GM18873 (cell line): ENCODE measurements around the gene NCKAP5.

Source experiments
- ATAC-seq: cut with Tn5 transposase; IDR thresholded peaks from one replicate; pipeline ENCODE4 v1.9.1; 2021; ENCODE audit warnings: mild to moderate bottlenecking, moderate library complexity, moderate number of reproducible peaks; ENCODE audit not compliant: unreplicated experiment, low FRiP score

The NCKAP5 gene

DNA sequence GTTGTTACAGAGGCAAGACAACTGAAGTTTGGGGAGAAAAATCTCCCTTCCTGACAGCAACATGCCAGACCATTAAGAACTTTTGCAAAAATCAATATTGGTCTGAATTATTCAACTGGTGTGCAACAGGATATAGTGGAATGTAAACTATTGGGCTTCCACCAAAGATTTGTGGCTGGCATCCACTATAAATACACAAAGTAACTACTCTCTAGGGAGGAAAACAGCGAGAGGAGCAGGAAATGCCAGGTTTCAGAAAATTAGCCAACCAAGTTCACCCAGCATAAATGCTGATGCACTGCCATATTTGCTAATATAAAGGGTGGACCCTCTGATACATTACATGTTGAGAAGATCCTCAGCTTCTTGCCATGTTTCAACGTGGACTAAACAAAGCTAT is 630.6 kb downstream of the NCKAP5 start:
- ATAC-seq, result no peak

DNA sequence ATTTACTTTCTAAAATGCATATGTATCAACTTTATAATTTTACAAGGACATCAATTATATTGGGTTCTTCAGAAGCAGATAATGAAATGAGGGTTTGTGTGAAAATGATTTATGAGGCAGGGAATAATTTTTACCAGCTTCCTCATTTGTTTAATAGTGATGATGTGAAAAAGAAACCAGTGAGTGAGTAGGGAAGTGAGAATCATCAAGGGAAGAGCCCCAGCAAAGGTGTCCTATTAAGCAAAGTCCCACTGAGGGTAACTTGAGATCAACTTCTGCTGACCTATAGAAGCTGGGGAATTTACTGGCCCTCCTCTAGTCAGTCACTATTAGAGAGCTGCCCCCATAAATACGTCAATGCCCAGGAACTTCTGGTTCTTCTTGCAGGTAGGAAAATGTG is 631.5 kb downstream of the NCKAP5 start:
- ATAC-seq, result no peak

DNA sequence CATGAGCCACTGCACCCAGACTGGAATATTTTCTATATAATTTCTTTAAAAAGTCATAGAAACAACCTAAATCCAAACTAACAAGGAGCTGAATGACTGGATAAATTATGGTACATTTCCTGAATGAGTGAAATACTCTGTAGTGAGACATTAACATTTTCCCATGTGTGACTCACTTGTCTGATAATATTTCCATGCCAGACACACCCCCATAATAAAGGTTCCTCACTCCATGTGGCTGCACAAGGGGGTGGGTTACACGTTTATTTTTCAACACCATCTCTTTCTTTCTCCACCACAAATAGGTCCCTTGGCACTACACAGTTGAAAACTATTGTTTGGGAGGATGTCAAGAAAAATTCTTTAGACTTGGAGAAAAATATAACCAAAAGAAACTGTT is 632.0 kb downstream of the NCKAP5 start:
- ATAC-seq, result no peak

DNA sequence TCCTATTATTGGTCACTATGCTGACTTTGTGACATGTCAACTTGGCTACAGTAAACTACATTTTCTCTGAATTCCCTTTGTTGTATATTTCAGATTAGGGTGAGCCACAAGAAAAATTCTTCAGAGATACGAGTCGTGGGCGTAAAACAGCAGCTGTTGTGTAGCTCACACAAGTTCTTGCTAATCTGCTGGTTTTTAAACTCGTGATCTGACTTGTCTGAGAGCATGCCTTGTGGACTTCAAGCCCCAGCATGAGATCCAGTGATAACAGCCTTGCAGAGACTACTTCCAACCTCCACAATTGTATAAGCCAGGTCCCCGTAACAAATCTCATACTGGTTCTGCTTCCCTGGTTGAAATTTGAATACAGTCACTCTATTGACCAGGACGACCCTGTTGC is 638.5 kb downstream of the NCKAP5 start:
- no peak for ATAC-seq

DNA sequence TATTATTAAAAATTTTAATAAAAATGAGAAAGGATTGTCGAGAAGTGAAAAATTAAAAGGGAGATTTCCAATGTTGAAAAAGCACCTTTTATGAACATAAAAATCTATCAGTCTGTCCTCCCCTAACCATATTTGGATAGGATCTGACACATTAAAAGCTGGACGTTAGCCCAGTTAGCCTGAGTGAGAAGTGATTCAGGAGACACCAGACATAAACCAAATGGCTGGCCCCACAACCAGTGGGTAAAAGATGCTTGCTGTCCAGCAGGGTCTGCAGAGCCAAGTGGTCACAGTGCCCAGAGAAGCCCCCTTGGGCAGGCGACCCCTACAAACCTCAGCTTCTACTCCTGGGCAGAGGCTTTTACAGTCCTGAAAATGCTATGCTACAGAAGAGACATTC is 644.5 kb downstream of the NCKAP5 start:
- no peak for ATAC-seq

DNA sequence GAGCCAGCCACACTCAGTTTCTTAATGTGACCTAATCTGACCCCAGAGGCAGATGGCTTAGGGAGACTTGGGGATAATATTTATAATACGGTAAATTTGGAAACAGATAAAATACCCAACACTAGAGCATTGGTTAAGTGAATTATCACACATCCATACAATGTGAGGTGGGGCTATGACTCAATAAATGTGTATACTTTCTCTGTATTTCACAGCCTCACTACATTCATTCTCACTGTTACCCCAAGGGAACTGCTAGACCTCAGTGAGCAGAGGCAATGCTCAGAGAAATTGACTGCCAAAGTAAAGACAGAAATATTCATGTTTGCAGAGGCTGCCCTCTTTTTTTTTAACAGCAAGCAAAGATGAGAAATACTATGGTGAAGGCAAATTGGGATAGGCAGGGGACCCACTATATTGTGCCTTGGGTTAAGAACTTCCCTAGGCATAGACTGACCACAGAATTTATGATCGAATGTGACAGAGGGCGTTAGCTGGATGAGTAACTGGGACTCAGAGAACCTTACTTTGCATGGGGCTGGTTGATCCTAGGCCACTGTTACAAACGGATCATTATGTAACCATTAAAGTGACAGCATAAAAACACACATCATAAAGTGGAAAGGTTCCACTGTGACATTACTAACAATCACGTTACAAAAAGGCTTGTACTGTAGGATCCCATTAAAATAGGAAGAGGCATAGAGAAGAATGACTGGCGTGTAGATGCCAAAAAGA is 652.3 kb downstream of the NCKAP5 start:
- ATAC-seq, result no peak

DNA sequence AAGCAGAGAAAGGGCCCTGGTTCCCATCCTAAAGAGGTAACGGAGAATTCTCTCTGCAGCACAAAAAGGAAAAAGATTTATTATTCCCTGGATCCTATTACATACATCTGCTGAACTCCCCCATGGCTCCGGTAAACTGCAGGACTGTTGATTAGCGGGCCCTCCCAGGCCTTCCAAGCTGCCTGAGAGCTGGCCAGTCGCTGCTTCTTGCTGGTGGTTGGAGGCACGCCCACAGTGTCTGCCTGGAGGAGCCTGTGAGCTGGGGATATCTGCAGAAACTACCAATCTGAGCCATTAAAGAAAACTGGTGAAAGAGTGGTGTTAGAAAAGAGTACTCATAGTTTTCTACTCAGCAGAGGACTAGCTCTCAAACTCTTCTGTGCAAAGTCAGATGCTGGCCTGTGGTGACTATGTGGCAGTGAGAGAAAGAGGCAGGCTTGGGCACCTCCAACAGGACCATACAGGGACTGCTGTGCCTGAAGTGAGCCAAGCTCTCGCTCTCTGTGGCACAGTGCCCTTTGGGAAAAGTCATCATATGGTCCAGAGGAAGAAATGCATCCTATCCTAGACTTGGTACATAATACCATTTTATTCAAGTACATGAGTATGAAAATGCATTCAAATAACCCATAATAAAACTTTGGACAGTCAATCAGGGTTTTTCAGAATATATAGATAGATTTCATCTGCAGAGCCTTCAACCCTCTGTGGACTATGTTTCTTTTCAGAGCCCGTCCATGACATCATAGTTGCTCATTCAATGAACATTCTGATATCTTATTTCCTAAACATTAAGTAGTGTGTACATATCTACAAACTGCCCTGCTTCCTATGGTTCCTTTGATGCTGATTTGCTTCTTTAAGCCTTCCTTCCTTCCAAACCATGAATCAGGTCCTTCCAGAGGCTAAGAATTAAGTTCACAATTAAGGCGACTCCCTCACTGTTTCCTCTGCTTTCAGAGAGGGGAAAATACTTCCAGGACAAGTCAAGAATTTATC is 656.2 kb downstream of the NCKAP5 start:
- no peak for ATAC-seq

DNA sequence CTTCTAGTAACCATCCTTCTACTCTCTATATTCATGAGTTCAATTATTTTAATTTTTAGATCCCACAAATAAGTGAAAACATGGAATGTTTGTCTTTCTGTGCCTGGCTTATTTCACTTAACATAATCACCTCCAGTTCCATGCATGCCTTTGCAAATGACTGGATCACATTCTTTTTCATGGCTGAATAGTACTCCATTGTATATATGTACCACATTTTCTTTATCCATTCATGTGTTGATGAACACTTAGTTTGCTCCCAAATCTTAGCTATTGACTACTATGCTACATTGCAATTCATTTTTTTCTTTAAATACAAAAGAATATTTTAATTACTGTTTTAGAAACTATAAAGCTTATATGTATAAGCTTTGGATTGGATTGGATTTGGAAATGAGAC is 657.8 kb downstream of the NCKAP5 start:
- ATAC-seq, result no peak

DNA sequence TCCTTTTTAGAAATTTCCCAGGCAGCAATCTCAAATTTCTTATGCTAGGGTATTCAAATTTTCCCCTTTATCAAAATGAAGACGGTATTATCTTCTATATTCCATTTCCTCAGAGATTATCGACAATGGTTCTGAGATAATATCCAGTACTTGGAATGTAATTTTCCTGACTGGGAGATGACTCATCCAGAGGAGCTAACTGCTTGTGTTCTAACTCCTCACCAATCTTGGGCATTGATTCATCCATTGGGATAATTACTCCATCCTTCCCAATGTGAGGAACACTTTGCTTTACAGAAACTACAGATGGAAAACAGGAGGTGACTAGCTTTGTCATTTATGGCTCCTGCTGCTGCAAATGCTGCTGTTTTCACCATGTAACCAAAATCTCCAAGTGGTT is 658.8 kb downstream of the NCKAP5 start:
- ATAC-seq, result no peak

DNA sequence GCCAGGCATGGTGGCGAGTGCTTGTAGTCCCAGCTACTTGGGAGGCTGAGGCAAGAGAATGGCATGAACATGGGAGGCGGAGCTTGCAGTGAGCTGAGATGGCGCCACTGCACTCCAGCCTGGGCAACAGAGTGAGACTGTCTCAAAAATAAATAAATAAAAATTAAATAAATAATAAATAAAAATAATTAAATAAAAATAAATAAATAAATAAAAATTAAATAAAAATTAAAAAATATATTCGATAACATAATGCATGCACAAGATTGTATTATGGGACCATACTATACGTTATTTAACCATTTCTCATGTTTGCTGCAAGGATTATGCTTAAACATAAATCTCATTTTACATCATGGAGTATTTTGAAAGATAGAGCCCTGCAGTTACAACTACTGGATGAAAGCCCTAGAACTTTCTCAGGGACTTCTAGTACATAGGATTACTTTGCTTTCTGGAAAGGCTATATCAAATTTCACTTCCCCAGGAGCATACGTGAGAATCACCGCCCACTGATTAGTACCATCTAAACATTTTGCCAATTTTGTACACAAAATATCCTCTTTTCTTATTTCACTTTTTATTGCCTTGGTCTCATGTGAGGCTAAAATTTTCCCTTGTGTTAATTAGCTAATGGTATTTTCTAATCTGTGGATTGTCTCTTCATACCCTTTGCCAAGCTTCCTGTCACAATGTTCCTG is 664.0 kb downstream of the NCKAP5 start:
- ATAC-seq, result no peak

DNA sequence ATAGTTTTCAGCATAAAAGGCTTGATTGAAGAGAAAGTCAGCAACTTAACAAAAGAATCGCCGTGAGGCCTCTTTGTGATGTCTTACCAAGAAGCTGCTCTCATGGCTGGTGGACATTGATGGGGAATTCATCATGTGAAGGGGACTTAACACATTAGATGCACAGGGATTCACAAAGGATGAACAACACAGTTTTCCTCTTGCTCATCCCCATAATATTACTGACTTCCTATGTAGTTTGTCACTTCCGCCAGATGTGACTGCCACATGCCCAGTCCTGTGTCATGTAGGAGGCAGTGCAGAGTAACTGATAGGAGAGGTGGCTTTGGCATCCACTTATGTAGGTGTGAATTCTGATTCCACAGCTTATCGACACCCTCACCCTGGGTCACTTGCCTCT is 665.6 kb downstream of the NCKAP5 start:
- ATAC-seq, result no peak

DNA sequence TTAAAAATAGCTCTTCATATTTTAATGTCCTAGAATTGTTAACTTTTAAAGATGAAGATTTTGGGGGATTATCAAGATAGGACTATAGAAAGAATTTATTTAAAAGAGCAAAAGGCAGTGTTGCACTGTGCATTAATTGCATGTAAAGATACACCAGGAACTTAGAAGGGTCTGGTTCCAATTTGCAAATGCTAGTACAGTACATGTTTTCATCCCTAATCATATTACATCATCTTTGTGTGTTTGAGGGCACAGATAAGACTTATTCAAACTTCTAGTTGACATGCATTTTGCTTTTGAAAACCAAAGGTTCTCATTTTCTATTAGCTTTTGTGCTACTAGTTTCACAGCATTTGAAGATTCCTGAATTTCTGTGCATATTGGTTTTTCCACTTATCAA is 666.6 kb downstream of the NCKAP5 start:
- no peak for ATAC-seq

DNA sequence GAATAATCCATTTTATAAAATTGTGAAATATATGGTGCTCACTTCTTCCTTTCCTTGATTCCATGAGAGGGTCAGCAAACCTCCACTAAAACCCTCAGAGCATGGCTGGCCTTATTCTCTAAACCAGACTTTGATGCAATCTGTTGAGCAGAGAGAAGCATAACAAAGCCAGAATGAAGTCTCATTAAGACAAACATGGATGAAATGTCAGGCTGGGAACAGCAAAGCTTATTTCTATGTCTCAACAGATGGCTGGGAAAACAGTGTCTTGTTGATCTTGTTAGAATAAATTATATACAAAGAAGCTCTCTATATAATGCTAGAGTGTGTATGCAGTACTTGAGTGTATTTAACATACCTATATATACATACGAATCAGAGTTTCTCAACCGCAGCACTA is 671.2 kb downstream of the NCKAP5 start:
- ATAC-seq, result no peak

DNA sequence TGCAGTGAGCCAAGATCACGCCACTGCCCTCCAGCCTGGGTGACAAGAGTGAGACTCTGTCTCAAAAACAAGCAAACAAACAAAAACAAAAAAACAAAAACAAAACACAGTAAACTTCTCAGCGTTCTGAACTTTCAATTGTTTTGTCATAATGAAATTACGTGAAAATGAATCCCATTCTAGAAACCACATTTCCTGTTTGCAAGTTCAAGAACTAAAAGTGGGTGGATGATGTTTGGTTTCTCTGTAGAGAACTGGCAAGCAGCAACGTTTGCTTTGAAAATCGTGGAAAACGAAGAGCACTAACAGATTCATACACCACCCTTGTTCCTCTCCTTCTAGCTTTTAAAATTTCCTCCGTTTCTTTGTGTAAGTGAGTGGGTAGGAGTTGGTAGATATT is 672.2 kb downstream of the NCKAP5 start:
- ATAC-seq, result no peak

DNA sequence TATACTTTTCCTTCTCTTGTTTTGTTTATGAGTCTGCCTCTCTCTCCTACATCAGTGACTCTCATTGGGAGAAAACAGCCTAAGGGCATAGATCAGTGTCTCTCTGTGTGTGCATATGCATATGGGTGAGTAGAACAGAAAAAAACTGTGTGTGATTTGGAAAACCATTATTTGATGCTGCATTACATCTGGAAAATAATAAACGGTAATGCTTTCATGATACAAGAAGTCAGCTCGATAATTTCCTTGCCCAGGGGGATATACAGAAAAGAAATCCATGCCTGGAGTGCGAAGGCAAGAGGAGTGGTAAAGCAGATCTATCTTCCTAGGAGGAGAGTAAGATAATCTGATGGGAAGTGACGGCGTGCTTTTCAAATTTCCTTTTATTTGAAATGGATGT is 676.8 kb downstream of the NCKAP5 start:
- no peak for ATAC-seq

DNA sequence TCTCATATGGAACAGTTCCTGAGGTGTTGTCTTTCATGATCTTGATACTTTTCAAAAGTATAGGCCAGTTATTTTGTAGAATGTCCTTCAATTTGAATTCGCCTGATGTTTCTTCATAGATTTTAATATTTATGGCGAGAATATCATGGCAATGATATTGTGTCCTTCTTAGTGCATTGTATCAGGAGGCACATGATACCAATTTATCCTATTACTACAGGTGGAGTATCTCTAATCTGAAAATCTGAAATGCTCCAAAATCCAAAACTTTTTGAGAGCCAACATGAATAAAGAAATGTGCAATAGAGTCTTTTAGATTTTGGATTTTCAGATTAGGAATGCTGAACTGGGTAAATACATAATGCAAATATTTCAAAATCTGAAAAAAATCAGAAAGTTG is 681.7 kb downstream of the NCKAP5 start:
- no peak for ATAC-seq

DNA sequence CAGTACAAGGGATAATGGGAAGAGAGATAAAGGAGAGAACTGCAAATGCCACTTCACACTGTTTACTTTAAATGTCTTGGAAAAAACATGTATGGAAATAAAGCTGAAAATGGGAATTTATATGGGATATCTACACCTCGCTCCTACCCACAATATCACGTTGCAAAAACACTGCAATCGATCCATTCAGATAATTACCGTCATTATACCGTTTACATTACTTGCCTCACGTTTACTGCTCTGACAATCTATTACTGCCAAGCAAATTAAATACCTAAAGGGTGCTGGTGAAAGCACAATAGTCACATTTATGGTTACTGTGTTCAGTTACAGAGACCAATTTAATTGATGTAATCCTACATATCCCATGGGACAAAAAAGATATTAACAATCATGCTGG is 683.6 kb downstream of the NCKAP5 start:
- no peak for ATAC-seq

DNA sequence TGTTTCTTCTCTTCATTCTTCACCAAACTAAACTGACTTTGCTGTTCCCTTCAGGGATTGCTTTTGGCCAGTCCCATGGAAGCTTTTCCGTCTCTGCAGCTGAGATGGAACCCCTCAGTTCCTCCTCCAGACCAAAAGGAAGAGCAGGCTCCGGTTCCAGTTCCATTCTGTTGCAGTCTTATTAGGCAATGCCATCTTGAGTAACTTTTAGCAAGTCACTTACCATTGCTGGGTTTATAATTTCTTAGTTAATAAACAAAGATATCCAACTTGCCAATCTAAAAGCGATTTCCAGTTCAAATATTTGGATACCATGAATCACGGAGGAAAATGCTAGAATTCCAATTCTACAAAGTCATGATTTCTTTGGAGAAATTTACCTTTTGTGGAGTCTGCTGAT is 684.0 kb downstream of the NCKAP5 start:
- no peak for ATAC-seq

DNA sequence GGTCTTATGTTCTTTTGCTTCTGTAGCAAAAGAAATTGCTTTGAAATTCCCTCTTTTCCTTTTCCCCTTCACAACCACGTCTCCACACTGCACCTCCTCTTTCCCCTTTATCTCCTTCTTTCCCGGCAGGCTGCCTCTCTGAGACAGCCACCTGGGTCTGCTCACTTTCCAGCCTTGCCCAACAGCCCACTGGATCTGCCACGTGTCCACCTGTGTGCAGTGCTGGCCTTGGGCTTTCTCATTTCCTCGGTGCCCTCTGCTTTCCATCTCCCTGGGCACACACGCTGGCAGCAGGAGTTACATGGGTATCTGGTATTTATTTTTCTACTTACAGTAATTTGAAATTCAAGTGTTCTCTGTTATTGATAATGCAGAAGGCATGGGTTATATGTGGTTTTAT is 684.8 kb downstream of the NCKAP5 start:
- no peak for ATAC-seq

DNA sequence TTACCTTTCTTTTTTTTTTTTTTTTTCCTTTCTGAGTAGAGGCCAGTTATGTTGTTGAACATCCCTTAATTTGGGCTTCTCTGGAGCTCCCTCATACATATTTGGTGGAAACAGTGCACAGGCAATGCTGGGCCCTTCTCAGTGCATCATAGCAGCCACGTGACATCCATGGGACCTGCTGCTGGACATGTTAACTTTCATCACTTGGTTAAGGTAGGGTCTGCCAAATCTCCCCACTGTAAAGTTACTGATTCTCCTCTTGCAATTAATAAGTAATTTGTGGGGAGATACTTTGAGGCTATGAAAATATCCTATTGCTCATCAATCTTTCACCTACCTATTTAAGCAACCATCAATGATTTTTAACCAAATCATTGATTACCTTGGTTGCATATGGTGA is 686.7 kb downstream of the NCKAP5 start:
- ATAC-seq, result no peak

DNA sequence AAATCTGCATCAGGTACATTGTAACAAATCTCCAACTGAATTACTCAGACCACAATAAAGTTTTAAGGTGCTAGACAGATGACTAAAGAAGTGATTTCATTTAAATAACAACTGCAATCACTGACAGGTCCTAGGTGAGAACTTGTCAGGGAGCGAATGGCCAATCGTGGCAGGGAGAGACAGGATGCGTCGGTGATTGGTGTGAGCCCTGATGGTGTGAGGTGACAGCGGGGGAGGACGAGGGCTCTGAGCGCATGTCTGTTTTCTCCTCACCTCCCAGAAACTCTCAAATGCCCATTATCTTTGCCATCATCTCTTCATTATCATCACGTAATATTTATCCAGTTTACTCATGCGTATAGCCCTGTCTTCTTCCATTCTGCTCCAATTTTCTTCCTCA is 690.3 kb downstream of the NCKAP5 start:
- no peak for ATAC-seq
